NB4 (cell line): Measurements from ENCODE around the gene PLA2G4B.

Experiments
- CTCF ChIP-seq: IDR thresholded peaks from one replicate; pipeline ENCODE4 v1.5.1; 2012; ENCODE audit warnings: low read depth, low read length
- MAX ChIP-seq: IDR thresholded peaks from 2 replicates; pipeline ENCODE4 v1.6.1; 2011; ENCODE audit warnings: low read depth, low read length
- POLR2A ChIP-seq: IDR thresholded peaks from 2 replicates; pipeline ENCODE4 v1.6.1; 2011; ENCODE audit warnings: mild to moderate bottlenecking; ENCODE audit not compliant: insufficient read length; ENCODE audit errors: extremely low read depth

GRCh38 chr15:41816788-41817187, 21.9 kb upstream of the PLA2G4B start:
- TF ChIP-seq CTCF (no peak), POLR2A (no peak), MAX (no peak)
